GM12864 (cell line): ENCODE measurements around the gene ICE2.
A peak's percentile ranks its signal among the peaks of the same experiment; 100 is the strongest.
"Not testable (repeated sequence)": the region's sequence is repeated elsewhere in the genome, so short reads cannot be mapped to it uniquely, and the experiment has no call there.

ENCODE experiments used
- DNase-seq: peaks from one replicate; pipeline ENCODE4 v3.0.0-alpha.2; 2011; ENCODE audit warnings: low read depth
- H3K4me3 ChIP-seq: 2 replicates; pipeline ENCODE4 v1.5.1; 2011; ENCODE audit warnings: mild to moderate bottlenecking, low read depth, low read length, control low read depth
- CTCF ChIP-seq: IDR thresholded peaks from 2 replicates; pipeline ENCODE4 v1.5.1; 2011; ENCODE audit warnings: low read depth, mild to moderate bottlenecking, moderate library complexity, low read length, control low read depth, inconsistent platforms; ENCODE audit errors: missing control alignments

ICE2 gene

GRCh38 chr15:60405399-60405798 lies 73.5 kb downstream of the ICE2 start:
- no peak overlapping the region for H3K4me3 ChIP-seq
- no peak for TF ChIP-seq CTCF
- DNase-seq: no peak

GRCh38 chr15:60404351-60404750 lies 74.6 kb downstream of the ICE2 start:
- H3K4me3 ChIP-seq, DNase-seq: not testable (repeated sequence)

GRCh38 chr15:60400944-60401343 lies 78.0 kb downstream of the ICE2 start:
- no peak overlapping the region for H3K4me3 ChIP-seq
- DNase-seq: no peak
- TF ChIP-seq CTCF: no peak

- H3K4me3 ChIP-seq: no peak overlapping the region
- TF ChIP-seq CTCF: no peak
- DNase-seq: no peak
Observed at GRCh38 chr15:60399931-60400330, 79.0 kb downstream of the ICE2 start.

- no peak for DNase-seq
- no peak overlapping the region for H3K4me3 ChIP-seq
- no peak for TF ChIP-seq CTCF
Observed at GRCh38 chr15:60399246-60399915, 79.6 kb downstream of the ICE2 start.

GRCh38 chr15:60397772-60398445 lies 81.0 kb downstream of the ICE2 start, which contains the start of gene ANXA2:
Gene ANXA2, minus strand, starts transcription at chr15:60397986. Its CDS starts 11,911 bp downstream, at chr15:60386075.
- no peak for TF ChIP-seq CTCF
- no peak for DNase-seq
- peak within 1 kb of the TSS; percentile 79 for H3K4me3 ChIP-seq

- peak overlapping the region; percentile 79 for H3K4me3 ChIP-seq
- peak; percentile 66 for DNase-seq
- no peak for TF ChIP-seq CTCF
Observed at GRCh38 chr15:60396958-60397771, 81.8 kb downstream of the ICE2 start.
